ENCODE data around the gene TBC1D22B.
"Not testable (repeated sequence)": the region's sequence is repeated elsewhere in the genome, so short reads cannot be mapped to it uniquely, and the experiment has no call there.

The TBC1D22B gene

GRCh38 chr6:37288247-37288646 lies 30.7 kb downstream of the TBC1D22B start:
- no peak for DNase-seq (ENCODE audit: low read depth)
- TF ChIP-seq, protein P1, sequence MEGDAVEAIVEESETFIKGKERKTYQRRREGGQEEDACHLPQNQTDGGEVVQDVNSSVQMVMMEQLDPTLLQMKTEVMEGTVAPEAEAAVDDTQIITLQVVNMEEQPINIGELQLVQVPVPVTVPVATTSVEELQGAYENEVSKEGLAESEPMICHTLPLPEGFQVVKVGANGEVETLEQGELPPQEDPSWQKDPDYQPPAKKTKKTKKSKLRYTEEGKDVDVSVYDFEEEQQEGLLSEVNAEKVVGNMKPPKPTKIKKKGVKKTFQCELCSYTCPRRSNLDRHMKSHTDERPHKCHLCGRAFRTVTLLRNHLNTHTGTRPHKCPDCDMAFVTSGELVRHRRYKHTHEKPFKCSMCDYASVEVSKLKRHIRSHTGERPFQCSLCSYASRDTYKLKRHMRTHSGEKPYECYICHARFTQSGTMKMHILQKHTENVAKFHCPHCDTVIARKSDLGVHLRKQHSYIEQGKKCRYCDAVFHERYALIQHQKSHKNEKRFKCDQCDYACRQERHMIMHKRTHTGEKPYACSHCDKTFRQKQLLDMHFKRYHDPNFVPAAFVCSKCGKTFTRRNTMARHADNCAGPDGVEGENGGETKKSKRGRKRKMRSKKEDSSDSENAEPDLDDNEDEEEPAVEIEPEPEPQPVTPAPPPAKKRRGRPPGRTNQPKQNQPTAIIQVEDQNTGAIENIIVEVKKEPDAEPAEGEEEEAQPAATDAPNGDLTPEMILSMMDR (conservative IDR thresholded peaks at IDR 0.05; ENCODE audit: low read length), result no peak
- no peak overlapping the region for H3K4me3 ChIP-seq (ENCODE audit: low read length)

DNA sequence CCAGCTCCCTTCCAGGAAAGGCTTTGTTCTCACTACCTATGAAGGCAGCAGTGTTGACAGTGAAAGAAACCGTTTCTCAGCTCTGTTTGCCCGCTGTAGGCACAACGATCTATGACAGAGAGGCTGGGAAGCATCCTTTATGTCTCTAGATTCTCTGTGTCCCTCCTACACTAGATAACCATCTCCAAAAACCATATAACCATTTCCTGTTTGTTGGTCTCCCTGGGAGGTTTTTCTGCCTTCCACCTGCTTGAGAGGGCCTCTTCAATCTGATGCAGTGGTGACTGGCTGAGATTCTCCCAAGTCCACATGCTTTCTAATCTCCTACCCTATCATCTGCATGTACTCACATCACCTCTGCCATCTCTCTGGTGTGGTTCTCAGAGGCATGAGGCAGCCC lies 32.4 kb downstream of the TBC1D22B start:
- H3K4me3 ChIP-seq (ENCODE audit: low read length), result no peak overlapping the region
- TF ChIP-seq, protein P1 (conservative IDR thresholded peaks at IDR 0.05; ENCODE audit: low read length), result no peak
- no peak for DNase-seq (ENCODE audit: low read depth)

GRCh38 chr6:37293426-37293825 lies 35.9 kb downstream of the TBC1D22B start:
- no peak for DNase-seq (ENCODE audit: low read depth)
- TF ChIP-seq, protein P1 (conservative IDR thresholded peaks at IDR 0.05; ENCODE audit: low read length), result no peak
- H3K4me3 ChIP-seq (ENCODE audit: low read length), result no peak overlapping the region

GRCh38 chr6:37297637-37298036 lies 40.1 kb downstream of the TBC1D22B start:
- not testable (repeated sequence) for H3K4me3 ChIP-seq (ENCODE audit: low read length); DNase-seq (ENCODE audit: low read depth)

DNA sequence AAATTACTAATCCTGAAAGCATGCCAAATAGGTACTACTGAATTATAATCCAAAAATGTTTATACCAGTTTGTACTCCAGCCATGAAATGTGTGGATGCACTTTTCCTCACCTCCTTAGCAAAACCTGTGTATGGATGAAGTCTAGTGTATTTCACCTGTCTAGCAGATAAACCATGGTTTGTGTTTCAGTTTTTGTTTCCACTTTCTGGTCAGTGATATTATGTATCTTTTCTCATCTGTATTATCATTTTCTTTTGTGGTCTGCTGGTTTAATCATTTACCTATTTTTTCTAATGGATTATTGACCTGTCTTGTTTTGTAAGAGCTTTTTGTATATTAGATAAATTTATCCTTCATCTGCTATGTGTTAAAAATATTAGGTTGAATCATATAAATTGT lies 41.4 kb downstream of the TBC1D22B start:
- DNase-seq (ENCODE audit: low read depth), result no peak
- TF ChIP-seq, protein P1 (conservative IDR thresholded peaks at IDR 0.05; ENCODE audit: low read length), result no peak
- no peak overlapping the region for H3K4me3 ChIP-seq (ENCODE audit: low read length)

DNA sequence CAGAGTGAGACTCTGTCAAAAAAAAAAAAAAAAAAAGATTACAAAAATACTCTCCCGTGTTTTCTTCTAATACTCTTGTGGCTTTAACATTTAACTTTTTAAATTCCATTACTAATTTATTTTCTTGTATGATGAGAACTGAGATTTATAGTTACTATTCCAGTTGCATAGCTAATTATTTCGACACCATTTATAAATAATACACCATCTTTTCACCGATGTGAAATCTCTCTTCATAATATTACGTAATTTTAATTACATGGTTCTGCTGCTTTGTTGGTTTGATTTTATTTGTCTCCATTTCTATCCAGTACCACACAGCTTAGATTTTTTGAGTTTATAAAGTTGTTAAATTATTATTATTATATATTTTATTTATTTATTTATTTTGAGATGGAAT lies 42.4 kb downstream of the TBC1D22B start:
- TF ChIP-seq, protein P1 (conservative IDR thresholded peaks at IDR 0.05; ENCODE audit: low read length), result no peak
- DNase-seq (ENCODE audit: low read depth), result no peak
- H3K4me3 ChIP-seq (ENCODE audit: low read length), result no peak overlapping the region

- DNase-seq (ENCODE audit: low read depth), result no peak
- TF ChIP-seq, protein P1 (conservative IDR thresholded peaks at IDR 0.05; ENCODE audit: low read length), result no peak
- no peak overlapping the region for H3K4me3 ChIP-seq (ENCODE audit: low read length)
These were observed 44.6 kb downstream of the TBC1D22B start for GRCh38 chr6:37302086-37302686.

All from AG10803 (cell line).